Spleen (tissue), 11 donors: ENCODE measurements around the gene TTC28. TPM values are rescaled to one million over a fixed set of nuclear protein-coding genes. Genes with fewer than 3 reads are reported as not detected.
A peak's percentile ranks its signal among the peaks of the same experiment; 100 is the strongest.

Experiments used
- DNase-seq: peaks from one replicate; pipeline ENCODE4 v3.0.0-alpha.2; 2020
- H3K27ac ChIP-seq, 8 donors: fragments of 200-600 bp; sonication (generic) in 7 of 8; 1 replicate in 4 of 8; 2 replicates in 4 of 8; pipeline versions ENCODE4 v1.5.0 to v1.8.0; 2016 to 2021; ENCODE audit warnings: inconsistent platforms in 4 of 8, mild to moderate bottlenecking in 4 of 8, moderate library complexity in 1 of 8
- H3K27me3 ChIP-seq, 7 donors: fragments of 200-600 bp; sonication (generic) in 6 of 7; replicated peaks in 1 of 7; 1 replicate in 4 of 7; 2 replicates in 3 of 7; pipeline versions ENCODE4 v1.5.0 to v1.8.0; 2016 to 2021; ENCODE audit warnings: inconsistent platforms in 3 of 7, mild to moderate bottlenecking in 1 of 7
- H3K36me3 ChIP-seq, 6 donors: fragments of 200-600 bp; sonication (generic) in 5 of 6; 1 replicate in 4 of 6; 2 replicates in 2 of 6; pipeline versions ENCODE4 v1.5.0 to v1.8.0; 2016 to 2021; ENCODE audit warnings: inconsistent platforms in 2 of 6
- H3K4me1 ChIP-seq, 6 donors: fragments of 200-600 bp; sonication (generic) in 5 of 6; 1 replicate in 3 of 6; 2 replicates in 3 of 6; pipeline versions ENCODE4 v1.5.0 to v1.8.0; 2016 to 2021; ENCODE audit warnings: inconsistent platforms in 3 of 6
- H3K4me3 ChIP-seq, 8 donors: fragments of 200-600 bp; sonication (generic) in 7 of 8; 1 replicate in 4 of 8; 2 replicates in 4 of 8; pipeline versions ENCODE4 v1.5.0 to v1.8.0; 2016 to 2021; ENCODE audit warnings: inconsistent platforms in 4 of 8, mild to moderate bottlenecking in 4 of 8, moderate library complexity in 2 of 8
- H3K9me3 ChIP-seq, 8 donors: fragments of 200-600 bp; sonication (generic) in 7 of 8; 1 replicate in 4 of 8; 2 replicates in 4 of 8; pipeline versions ENCODE4 v1.5.0 to v1.8.0; 2016 to 2021; ENCODE audit warnings: inconsistent platforms in 4 of 8
- CTCF ChIP-seq, 11 experiments: fragments of 200-600 bp in 7 of 11; fragments of 450-650 bp in 4 of 11; sonication (generic) in 4 of 11; IDR thresholded peaks in 8 of 11; conservative IDR thresholded peaks in 3 of 11; 1 replicate in 7 of 11; 2 replicates in 4 of 11; pipeline versions ENCODE4 v1.4.0 to v1.8.0; 2016 to 2021; ENCODE audit warnings: antibody characterized with exemption in 11 of 11, inconsistent platforms in 4 of 11, mild to moderate bottlenecking in 1 of 11
- POLR2A ChIP-seq, 3 donors: fragments of 450-650 bp; IDR thresholded peaks; one replicate each; pipeline ENCODE4 v1.5.1; 2017; ENCODE audit warnings: antibody characterized with exemption in 3 of 3, mild to moderate bottlenecking in 1 of 3
- POLR2AphosphoS5 ChIP-seq, 3 donors: sonication (generic); formaldehyde crosslinking; IDR thresholded peaks; one replicate each; pipeline ENCODE4 v1.5.1; 2017; ENCODE audit warnings: antibody characterized with exemption in 3 of 3
- WGBS, 5 donors: extraction: QIAGEN DNeasy Blood & Tissue Kit in 3 of 5; methylation state at CpG; one replicate each; pipeline versions ENCODE4 v1.1.5 to v1.1.7; 2013 to 2018; 5-methylcytosine and 5-hydroxymethylcytosine counted together
- intact Hi-C: fragments of 100-400 bp; cut with DNase I; formaldehyde crosslinking; loops from one replicate; pipeline ENCODE4 v1.15.0; 2023; ENCODE audit warnings: low total_unique reads
- polyA plus RNA-seq, 3 donors: library from polyadenylated mRNA; stranded (reverse); fragments of 200-250 nt; gene quantifications; one replicate each; pipeline ENCODE4 v1.2.1, GENCODE V29; 2013
- total RNA-seq, 7 donors: library from RNA; depleted of rRNA in 3 of 7; stranded (reverse); fragments of >200 nt in 3 of 7; fragmentation: NEBNext Ultra II Directional in 4 of 7; extraction: Animal tissue kit (Norgen Biotek cat#: 25700) in 4 of 7; gene quantifications; one replicate each; pipeline versions ENCODE4 v1.1.0 to v1.2.1, GENCODE V29; 2016 to 2021
- donor health status: healthy with polysubstance abuse.
- donor health status: DM: no; HTN: no; CAD: no; lungs with moderate emphysema.
- donor health status: DM: no; HTN: no; CAD: no.
- donor health status: Bipolar disorder and iron deficiency.
- donor health status: healthy.
- donor health status: DM: no; HTN: no; CAD: no.
- donor health status: DM: yes; HTN: yes; CAD: no.

The TTC28 gene
- total and polyA plus RNA-seq, 10 donors, result 0.62 to 69.0 (median 33.5) TPM

GRCh38 chr22:28716686-28717085 is 37.0 kb upstream of the TTC28 start:
- no peak overlapping the region for H3K4me3 ChIP-seq
- H3K27ac ChIP-seq, result no peak overlapping the region
- peaks cover 0 to 30% (median 3%) of the 10 kb centered on the region in 6 donors for H3K36me3 ChIP-seq
- H3K9me3 ChIP-seq, result no peaks in the 10 kb centered on the region
- DNase-seq, result no peak
- H3K4me1 ChIP-seq, result no peaks in the 10 kb centered on the region
- 72 to 92% (median 85%) methylated on average over 3 of the region's 3 CpGs for WGBS, 5 donors
- TF ChIP-seq POLR2AphosphoS5 (IDR thresholded peaks at IDR 0.05), result no peak
- TF ChIP-seq CTCF (IDR thresholded peaks at IDR 0.05 in 8 of 11, conservative IDR thresholded peaks at IDR 0.05 in 3 of 11), result no peak
- no peak for TF ChIP-seq POLR2A (IDR thresholded peaks at IDR 0.05)
- H3K27me3 ChIP-seq, result no peaks in the 10 kb centered on the region
- intact Hi-C loops, result no loop called here

GRCh38 chr22:28715611-28716010 is 36.0 kb upstream of the TTC28 start:
- TF ChIP-seq POLR2AphosphoS5 (IDR thresholded peaks at IDR 0.05) (no peak), CTCF (IDR thresholded peaks at IDR 0.05 in 8 of 11, conservative IDR thresholded peaks at IDR 0.05 in 3 of 11) (no peak), POLR2A (IDR thresholded peaks at IDR 0.05) (no peak)
- WGBS, 5 donors, result 93 to 99% (median 98%) methylated on average over 7 of the region's 7 CpGs
- no peak overlapping the region for H3K27ac ChIP-seq
- no peak for DNase-seq
- H3K4me1 ChIP-seq, result no peaks in the 10 kb centered on the region
- intact Hi-C loops, result no loop called here
- no peaks in the 10 kb centered on the region for H3K27me3 ChIP-seq
- H3K4me3 ChIP-seq, result no peak overlapping the region
- peaks cover 0 to 25% (median 1%) of the 10 kb centered on the region in 6 donors for H3K36me3 ChIP-seq
- H3K9me3 ChIP-seq, result no peaks in the 10 kb centered on the region

- no peak overlapping the region for H3K27ac ChIP-seq
- DNase-seq, result no peak
- intact Hi-C loops, result no loop called here
- H3K9me3 ChIP-seq, result no peaks in the 10 kb centered on the region
- H3K27me3 ChIP-seq, result no peaks in the 10 kb centered on the region
- 77 to 83% (median 80%) methylated on average over 2 of the region's 2 CpGs for WGBS, 5 donors
- no peak for TF ChIP-seq POLR2AphosphoS5 (IDR thresholded peaks at IDR 0.05)
- TF ChIP-seq CTCF (IDR thresholded peaks at IDR 0.05 in 8 of 11, conservative IDR thresholded peaks at IDR 0.05 in 3 of 11), result no peak
- no peak for TF ChIP-seq POLR2A (IDR thresholded peaks at IDR 0.05)
- H3K36me3 ChIP-seq, result peaks cover 0 to 35% (median 3%) of the 10 kb centered on the region in 6 donors
- H3K4me1 ChIP-seq, result peaks cover 0 to 3% (median 0%) of the 10 kb centered on the region in 6 donors
- no peak overlapping the region for H3K4me3 ChIP-seq
Observed at GRCh38 chr22:28714043-28714628, 34.5 kb upstream of the TTC28 start.

- no peak overlapping the region for H3K4me3 ChIP-seq
- 71 to 83% (median 82%) methylated on average over 6 of the region's 6 CpGs for WGBS, 5 donors
- H3K27ac ChIP-seq, result peak overlapping the region in 5 of 8 donors; percentile 1 to 19 (median 6)
- H3K4me1 ChIP-seq, result peaks cover 0 to 7% (median 2%) of the 10 kb centered on the region in 6 donors
- DNase-seq, result no peak
- H3K9me3 ChIP-seq, result no peaks in the 10 kb centered on the region
- intact Hi-C loops, result no loop called here
- H3K27me3 ChIP-seq, result no peaks in the 10 kb centered on the region
- TF ChIP-seq CTCF (IDR thresholded peaks at IDR 0.05 in 8 of 11, conservative IDR thresholded peaks at IDR 0.05 in 3 of 11) (no peak), POLR2A (IDR thresholded peaks at IDR 0.05) (no peak), POLR2AphosphoS5 (IDR thresholded peaks at IDR 0.05) (no peak)
- peaks cover 0 to 36% (median 4%) of the 10 kb centered on the region in 6 donors for H3K36me3 ChIP-seq
Observed at GRCh38 chr22:28711820-28712777, 32.5 kb upstream of the TTC28 start.
